NT2/D1 (cell line): Measurements from ENCODE around the gene TRAF2.
A peak's percentile ranks its signal among the peaks of the same experiment; 100 is the strongest.

Source experiments
- DNase-seq: peaks from one replicate; pipeline ENCODE4 v3.0.0-alpha.2; 2011; ENCODE audit warnings: low read depth, low spot score
- H3K27me3 ChIP-seq: 2 replicates; pipeline ENCODE4 v1.6.0; 2011; ENCODE audit warnings: mild to moderate bottlenecking; ENCODE audit not compliant: insufficient read length, insufficient read depth
- H3K36me3 ChIP-seq: 2 replicates; pipeline ENCODE4 v1.6.1; 2011; ENCODE audit warnings: mild to moderate bottlenecking, low read length, mixed read lengths; ENCODE audit not compliant: insufficient read depth, insufficient read length
- H3K4me1 ChIP-seq: 2 replicates; pipeline ENCODE4 v1.5.1; 2011; ENCODE audit not compliant: insufficient read depth, insufficient read length
- H3K4me3 ChIP-seq: 2 replicates; pipeline ENCODE4 v1.5.1; 2011; ENCODE audit warnings: low read depth; ENCODE audit not compliant: insufficient read length
- H3K9ac ChIP-seq: 2 replicates; pipeline ENCODE4 v1.6.0; 2011; ENCODE audit warnings: low read depth; ENCODE audit not compliant: insufficient read length
- H3K9me3 ChIP-seq: 2 replicates; pipeline ENCODE4 v1.5.1; 2011; ENCODE audit warnings: mild to moderate bottlenecking, low read length; ENCODE audit not compliant: insufficient read depth
- SUZ12 ChIP-seq: IDR thresholded peaks from 2 replicates; pipeline ENCODE4 v1.6.1; 2011; ENCODE audit not compliant: insufficient read length, insufficient read depth; ENCODE audit errors: extremely low read depth
- YY1 ChIP-seq: IDR thresholded peaks from 2 replicates; pipeline ENCODE4 v1.6.1; 2011; ENCODE audit not compliant: insufficient read length, insufficient read depth
- ZNF274 ChIP-seq: IDR thresholded peaks from 2 replicates; pipeline ENCODE4 v1.6.1; 2011; ENCODE audit warnings: mild to moderate bottlenecking, low read depth, low read length

Gene TRAF2

DNA sequence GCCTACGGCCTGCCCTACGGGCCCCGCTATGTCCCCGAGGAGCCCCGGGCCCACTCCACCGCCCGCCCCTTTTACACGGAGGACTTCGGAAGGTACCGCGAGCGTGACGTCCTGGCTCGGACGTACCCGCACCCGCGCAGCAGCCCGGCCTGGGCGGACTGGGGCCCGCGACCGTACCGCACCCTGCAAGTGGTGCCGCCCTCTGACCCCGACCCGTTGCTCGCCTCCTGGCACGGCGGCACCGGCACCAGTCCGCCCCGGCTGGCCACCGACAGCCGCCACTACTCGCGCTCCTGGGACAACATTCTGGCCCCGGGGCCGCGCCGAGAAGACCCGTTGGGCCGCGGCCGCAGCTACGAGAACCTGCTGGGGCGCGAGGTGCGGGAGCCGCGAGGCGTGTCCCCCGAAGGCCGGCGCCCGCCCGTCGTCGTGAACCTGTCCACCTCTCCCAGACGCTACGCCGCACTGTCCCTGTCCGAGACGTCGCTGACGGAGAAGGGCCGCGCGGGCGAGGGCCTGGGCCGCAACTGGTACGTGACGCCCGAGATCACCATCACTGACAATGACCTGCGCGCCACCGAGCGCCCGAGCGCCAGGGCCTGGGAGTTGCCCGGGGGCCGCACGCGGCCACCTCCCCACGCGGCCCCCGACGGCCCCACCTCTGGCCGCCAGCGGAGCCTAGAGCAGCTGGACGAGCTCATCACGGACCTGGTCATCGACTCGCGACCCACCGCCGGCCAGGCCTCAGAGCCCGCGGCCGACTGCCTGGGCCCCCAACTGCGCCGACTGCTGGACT is 40.7 kb upstream of the TRAF2 start:
- no peak for DNase-seq
- Histone ChIP-seq H3K4me3 (peak overlapping the region; percentile 82), H3K9ac (peak overlapping the region; percentile 95), H3K9me3 (no peaks in the 10 kb centered on the region; the same call in 1 of the 2 replicates), H3K36me3 (peaks cover 9% of the 10 kb centered on the region), H3K4me1 (peaks cover 37% of the 10 kb centered on the region), H3K27me3 (no peaks in the 10 kb centered on the region)
- TF ChIP-seq YY1 (no peak), SUZ12 (no peak), ZNF274 (no peak)

DNA sequence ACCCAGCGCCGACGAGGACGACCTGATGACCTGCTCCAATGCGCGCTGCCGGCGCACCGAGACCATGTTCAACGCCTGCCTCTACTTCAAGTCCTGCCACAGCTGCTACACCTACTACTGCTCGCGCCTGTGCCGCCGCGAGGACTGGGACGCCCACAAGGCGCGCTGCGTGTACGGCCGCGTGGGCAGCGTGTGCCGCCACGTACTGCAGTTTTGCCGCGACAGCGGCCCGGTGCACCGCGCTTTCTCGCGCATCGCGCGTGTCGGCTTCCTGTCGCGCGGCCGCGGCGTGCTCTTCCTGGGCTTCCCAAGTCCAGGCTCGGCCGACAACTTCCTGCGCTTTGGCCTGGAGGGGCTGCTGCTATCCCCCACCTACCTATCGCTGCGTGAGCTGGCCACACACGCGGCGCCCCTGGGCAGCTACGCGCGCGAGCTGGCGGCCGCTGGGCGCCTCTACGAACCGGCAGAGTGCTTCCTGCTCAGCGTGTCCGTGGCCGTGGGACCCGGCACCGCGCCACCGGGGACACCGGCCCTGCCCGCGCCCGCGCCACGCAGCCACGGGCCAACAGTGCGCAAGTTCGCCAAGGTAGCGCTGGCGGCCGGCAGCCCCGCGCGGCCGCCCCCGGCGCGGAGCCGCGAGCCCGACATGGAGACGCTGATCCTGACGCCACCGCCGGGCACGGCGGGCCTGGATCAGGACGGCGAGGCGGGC is 39.8 kb upstream of the TRAF2 start:
- DNase-seq: no peak
- Histone ChIP-seq H3K9me3 (no peaks in the 10 kb centered on the region; the same call in 1 of the 2 replicates), H3K36me3 (peaks cover 15% of the 10 kb centered on the region), H3K4me1 (peaks cover 36% of the 10 kb centered on the region), H3K4me3 (peak overlapping the region; percentile 82), H3K27me3 (no peaks in the 10 kb centered on the region), H3K9ac (peak overlapping the region; percentile 95)
- TF ChIP-seq SUZ12: no peak
- no peak for TF ChIP-seq ZNF274
- no peak for TF ChIP-seq YY1

DNA sequence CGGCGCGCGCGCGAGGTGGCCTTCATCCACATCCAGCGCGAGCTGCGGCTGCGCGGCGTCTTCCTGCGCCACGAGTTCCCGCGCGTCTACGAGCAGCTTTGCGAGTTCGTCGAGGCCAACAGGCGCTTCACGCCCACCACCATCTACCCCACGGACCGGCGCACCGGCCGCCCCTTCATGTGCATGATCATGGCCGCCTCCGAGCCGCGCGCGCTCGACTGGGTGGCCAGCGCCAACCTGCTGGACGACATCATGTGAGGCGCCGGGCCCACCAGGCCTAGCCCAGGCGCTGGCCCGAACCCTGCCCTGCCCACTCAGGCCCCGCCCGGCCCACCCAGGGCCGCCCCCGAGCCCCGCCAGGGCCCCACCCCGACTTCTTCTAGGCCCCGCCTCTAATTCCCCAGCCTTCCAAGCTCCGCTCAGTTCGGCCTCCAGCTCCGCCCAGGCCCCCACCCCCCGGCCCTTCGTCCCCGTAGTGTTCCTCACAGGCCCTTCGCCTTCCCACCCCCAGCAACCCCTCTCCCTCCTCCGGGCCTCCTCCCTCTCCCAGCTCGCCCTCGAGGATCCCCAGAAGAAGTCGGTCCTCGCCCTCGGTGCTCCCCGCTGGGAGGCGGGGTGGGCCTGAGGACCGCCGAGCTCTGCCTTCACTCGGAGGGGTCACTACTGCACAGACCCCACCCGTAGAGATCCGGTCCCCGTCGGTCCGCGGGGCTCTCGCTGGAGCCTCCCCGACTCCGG is 39.1 kb upstream of the TRAF2 start:
- no peak for TF ChIP-seq SUZ12
- TF ChIP-seq YY1: no peak
- no peak for TF ChIP-seq ZNF274
- Histone ChIP-seq H3K36me3 (peaks cover 22% of the 10 kb centered on the region), H3K4me3 (peak overlapping the region; percentile 95), H3K9ac (peak overlapping the region; percentile 99), H3K9me3 (no peaks in the 10 kb centered on the region; the same call in 1 of the 2 replicates), H3K4me1 (peaks cover 35% of the 10 kb centered on the region), H3K27me3 (no peaks in the 10 kb centered on the region)
- DNase-seq: peak; percentile 77

GRCh38 chr9:136847826-136848392 is 38.4 kb upstream of the TRAF2 start:
- H3K4me3 ChIP-seq: peak overlapping the region; percentile 95
- peak; percentile 51 for DNase-seq
- peaks cover 35% of the 10 kb centered on the region for H3K4me1 ChIP-seq
- H3K27me3 ChIP-seq: no peaks in the 10 kb centered on the region
- H3K36me3 ChIP-seq: peaks cover 28% of the 10 kb centered on the region
- no peaks in the 10 kb centered on the region; the same call in 1 of the 2 replicates for H3K9me3 ChIP-seq
- H3K9ac ChIP-seq: peak overlapping the region; percentile 99
- TF ChIP-seq SUZ12 (no peak), ZNF274 (no peak)

DNA sequence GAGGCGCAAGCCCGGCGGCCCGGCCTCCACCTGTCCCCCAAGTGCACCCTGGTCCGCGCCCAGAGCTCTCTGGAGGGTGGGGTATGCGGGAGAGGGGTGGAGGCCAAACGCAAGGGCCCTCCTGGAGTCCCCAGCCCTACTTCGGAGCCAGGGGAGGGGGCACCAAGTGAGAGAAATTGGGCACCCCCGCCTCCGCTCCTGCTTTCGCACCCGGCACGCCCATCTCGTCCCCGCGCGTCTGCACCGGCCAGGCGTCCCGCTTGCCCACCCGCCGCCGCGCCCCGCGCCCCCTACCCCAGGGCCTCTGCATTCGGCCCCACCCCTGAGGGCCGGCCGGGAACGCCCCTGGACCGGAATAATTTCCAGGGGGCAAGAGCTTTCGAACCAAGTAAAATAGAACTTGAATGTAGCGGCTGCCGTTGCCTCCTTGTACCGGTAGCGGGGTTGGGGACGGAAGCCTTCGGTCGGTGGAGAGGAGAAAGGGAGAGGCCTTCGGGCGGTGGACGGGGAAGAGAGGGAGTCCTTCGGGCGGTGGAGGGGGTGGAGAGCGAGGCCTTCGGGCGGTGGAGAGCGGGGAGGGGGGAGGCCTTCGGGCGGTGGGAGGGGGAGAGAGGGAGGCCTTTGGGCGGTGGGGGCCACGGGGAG is 37.8 kb upstream of the TRAF2 start:
- H3K9me3 ChIP-seq: no peaks in the 10 kb centered on the region; the same call in 1 of the 2 replicates
- no peaks in the 10 kb centered on the region for H3K27me3 ChIP-seq
- peak; percentile 52 for DNase-seq
- peak overlapping the region; percentile 99 for H3K9ac ChIP-seq
- peaks cover 38% of the 10 kb centered on the region for H3K4me1 ChIP-seq
- H3K36me3 ChIP-seq: peaks cover 33% of the 10 kb centered on the region
- TF ChIP-seq YY1 (no peak), SUZ12 (no peak), ZNF274 (no peak)
- H3K4me3 ChIP-seq: peak overlapping the region; percentile 95

DNA sequence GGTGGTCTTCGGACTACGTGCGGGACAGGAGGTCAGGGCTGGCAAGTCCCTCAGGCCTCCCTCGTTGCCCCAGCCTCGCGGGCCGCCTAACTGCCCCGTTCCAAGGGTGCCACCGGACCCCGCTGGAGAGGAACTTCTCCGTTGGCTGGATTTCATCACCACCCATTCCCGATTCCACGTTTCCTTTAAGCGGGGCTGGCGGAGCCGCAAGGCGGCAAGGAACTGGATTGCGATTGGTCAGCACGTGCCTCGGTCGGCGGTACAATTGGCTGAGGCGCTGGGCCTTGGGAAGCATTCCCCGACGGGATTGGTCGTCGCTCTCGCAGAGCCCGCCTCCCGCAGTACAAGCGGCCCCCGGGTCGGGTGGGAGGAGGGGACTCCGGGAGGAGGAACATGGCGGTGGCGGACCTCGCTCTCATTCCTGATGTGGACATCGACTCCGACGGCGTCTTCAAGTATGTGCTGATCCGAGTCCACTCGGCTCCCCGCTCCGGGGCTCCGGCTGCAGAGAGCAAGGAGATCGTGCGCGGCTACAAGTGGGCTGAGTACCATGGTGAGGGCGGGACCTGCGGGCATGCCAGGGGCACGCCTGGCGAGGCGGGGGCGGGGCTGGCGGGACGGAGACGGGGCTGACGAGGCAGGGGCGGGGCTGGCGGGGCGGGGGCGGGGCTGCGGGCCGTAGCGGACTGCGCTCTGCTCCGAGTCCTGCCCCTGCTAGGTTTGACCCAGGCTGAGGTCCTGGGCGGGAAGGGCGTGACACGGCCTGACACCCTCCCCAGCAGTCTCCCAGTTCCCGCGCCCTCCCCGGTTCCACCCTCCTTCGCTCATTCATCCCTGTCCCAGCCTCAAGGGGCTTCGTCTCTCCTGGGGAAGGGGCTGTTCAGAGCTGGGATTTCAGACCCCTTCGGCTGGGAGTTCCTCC is 37.0 kb upstream of the TRAF2 start, which contains the start of gene PHPT1:
TSS of gene PHPT1 (plus strand) at position 372 of the 922 bp plus-strand sequence. CDS start at position 394, 22 bp downstream.
- peaks cover 35% of the 10 kb centered on the region for H3K4me1 ChIP-seq
- peak; percentile 100 for DNase-seq
- no peaks in the 10 kb centered on the region for H3K27me3 ChIP-seq
- H3K9me3 ChIP-seq: no peaks in the 10 kb centered on the region; the same call in 1 of the 2 replicates
- peak within 1 kb of the TSS; percentile 95 for H3K4me3 ChIP-seq
- H3K9ac ChIP-seq: peak within 1 kb of the TSS; percentile 99
- TF ChIP-seq YY1 (peak; percentile 34), SUZ12 (no peak)
- peaks cover 33% of the 10 kb centered on the region for H3K36me3 ChIP-seq
